ENCODE data around the gene TNF.
A peak's percentile ranks its signal among the peaks of the same experiment; 100 is the strongest.

The TNF gene

DNA sequence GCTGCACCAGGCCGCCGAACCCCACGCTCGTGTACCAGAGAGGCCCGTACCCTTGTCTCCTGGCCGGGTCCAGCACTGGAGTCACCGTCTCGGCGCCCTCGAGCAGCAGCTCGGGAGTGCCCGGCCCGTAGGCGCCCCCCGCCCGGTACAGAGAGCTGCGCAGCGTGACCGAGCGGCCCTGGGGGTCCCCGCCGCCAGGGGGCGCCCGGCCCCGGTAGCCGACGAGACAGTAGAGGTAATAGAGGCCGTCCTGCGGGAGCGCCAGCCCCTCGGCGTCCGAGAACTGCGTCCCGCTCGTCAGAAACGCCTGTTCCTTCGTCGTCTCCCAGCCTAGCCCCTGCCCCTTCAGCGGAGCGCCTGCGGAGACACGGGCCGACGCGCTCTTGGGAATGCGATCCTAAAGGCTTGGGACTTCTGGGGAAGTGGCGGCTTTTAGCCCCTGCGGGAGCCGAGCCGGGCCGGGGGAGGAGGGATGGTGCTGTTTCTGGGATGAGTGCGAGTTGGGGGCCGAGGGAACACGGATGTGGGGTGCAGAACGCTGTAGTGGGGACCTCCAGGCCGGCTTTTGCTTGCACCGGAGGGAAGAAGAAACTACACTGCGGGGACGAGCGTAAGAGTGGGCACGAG lies 5.6 kb downstream of the TNF start:
- Histone ChIP-seq H3K4me3 (ENCODE audit: low read depth, low read length) (peak overlapping the region; percentile 85), H3K36me3 (ENCODE audit: control insufficient read depth, insufficient read depth, low read length) (no peaks in the 10 kb centered on the region), H3K4me2 (ENCODE audit: low read length) (peak overlapping the region; percentile 84), H3K4me1 (no peaks in the 10 kb centered on the region), H3K9me3 (ENCODE audit: control insufficient read depth, low read length) (no peaks in the 10 kb centered on the region), H3K27me3 (ENCODE audit: control insufficient read depth, insufficient read depth, low read length) (no peaks in the 10 kb centered on the region), H3K79me2 (no peaks in the 10 kb centered on the region), H3K27ac (peak overlapping the region; percentile 60), H2AFZ (peak overlapping the region; percentile 99), H3K9ac (peak overlapping the region; percentile 68)
- TF ChIP-seq, protein P1, sequence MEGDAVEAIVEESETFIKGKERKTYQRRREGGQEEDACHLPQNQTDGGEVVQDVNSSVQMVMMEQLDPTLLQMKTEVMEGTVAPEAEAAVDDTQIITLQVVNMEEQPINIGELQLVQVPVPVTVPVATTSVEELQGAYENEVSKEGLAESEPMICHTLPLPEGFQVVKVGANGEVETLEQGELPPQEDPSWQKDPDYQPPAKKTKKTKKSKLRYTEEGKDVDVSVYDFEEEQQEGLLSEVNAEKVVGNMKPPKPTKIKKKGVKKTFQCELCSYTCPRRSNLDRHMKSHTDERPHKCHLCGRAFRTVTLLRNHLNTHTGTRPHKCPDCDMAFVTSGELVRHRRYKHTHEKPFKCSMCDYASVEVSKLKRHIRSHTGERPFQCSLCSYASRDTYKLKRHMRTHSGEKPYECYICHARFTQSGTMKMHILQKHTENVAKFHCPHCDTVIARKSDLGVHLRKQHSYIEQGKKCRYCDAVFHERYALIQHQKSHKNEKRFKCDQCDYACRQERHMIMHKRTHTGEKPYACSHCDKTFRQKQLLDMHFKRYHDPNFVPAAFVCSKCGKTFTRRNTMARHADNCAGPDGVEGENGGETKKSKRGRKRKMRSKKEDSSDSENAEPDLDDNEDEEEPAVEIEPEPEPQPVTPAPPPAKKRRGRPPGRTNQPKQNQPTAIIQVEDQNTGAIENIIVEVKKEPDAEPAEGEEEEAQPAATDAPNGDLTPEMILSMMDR (IDR thresholded peaks at IDR 0.05), result peak; percentile 99

DNA sequence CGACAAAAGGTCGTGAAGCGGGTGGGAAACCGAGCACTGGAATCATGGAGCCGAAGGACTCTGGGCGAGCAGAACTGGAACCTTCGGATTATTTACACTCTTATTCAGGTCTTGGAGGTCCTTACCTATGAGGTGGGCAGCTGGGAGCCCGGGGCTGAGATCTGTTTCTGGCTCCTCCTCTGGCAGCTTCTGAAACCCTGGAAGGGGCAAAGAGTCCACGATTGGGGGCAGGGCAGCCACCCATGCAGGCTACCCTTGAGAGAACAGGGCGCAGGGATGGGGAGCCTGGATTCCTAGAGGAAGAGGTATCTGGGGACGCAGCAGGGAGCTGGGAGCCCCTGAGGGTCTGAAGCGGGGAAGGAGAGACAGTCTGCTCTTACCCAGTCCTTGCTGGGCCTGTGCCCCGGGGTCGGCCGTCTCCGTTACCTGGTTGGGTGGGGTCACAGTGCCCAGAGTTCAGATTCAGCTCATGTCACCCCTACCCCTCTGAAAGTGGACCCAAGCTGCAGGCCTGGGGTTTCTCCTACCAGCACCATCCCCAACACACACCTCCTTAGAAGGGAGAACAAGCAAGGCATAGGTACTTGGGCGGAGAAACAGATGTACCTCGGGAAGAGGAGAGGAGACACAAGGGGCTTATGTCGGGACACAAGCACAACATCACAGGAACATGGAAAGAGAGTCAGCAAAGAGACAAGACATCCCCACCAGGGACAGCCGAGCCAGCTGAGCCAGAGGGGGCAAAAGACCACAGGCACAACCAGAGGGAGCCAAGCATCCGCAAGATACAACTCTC lies 6.3 kb downstream of the TNF start:
- no peaks in the 10 kb centered on the region for H3K79me2 ChIP-seq
- H2AFZ ChIP-seq, result peak overlapping the region; percentile 99
- no peaks in the 10 kb centered on the region for H3K27me3 ChIP-seq (ENCODE audit: control insufficient read depth, insufficient read depth, low read length)
- TF ChIP-seq, protein P1 (IDR thresholded peaks at IDR 0.05), result no peak
- peak overlapping the region; percentile 60 for H3K27ac ChIP-seq
- no peaks in the 10 kb centered on the region for H3K9me3 ChIP-seq (ENCODE audit: control insufficient read depth, low read length)
- H3K4me3 ChIP-seq (ENCODE audit: low read depth, low read length), result peak overlapping the region; percentile 85
- H3K9ac ChIP-seq, result peak overlapping the region; percentile 68
- H3K4me2 ChIP-seq (ENCODE audit: low read length), result peak overlapping the region; percentile 84
- no peaks in the 10 kb centered on the region for H3K36me3 ChIP-seq (ENCODE audit: control insufficient read depth, insufficient read depth, low read length)
- no peaks in the 10 kb centered on the region for H3K4me1 ChIP-seq

DNA sequence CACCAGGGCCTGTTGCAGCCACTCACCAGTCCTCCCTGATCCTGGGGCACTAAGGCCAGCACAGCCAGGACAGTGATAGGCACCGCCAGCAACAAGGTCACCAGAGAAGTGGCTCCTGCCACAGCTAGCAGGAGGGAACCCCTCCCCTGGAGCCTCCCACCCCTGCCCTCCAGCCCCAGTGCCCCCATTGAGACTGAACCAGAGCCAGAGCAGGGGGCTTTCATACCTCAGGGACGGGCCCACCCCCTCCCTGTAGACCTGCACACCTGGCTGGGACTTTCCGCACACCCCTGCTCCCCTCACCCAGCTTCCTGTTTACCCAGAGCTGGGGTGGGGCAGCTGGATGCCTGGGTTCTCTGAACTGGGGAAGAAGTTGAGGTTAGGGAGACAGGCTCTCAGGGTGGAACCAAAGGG lies 6.9 kb downstream of the TNF start, which contains the start of gene LTB:
LTB (minus strand) TSS at position 195 of the 414 bp plus-strand sequence; CDS start at position 188, 7 bp downstream.
- H3K4me3 ChIP-seq (ENCODE audit: low read depth, low read length), result peak within 1 kb of the TSS; percentile 85
- no peaks in the 10 kb centered on the region for H3K79me2 ChIP-seq
- H3K4me1 ChIP-seq, result no peaks in the 10 kb centered on the region
- H3K36me3 ChIP-seq (ENCODE audit: control insufficient read depth, insufficient read depth, low read length), result no peaks in the 10 kb centered on the region
- H3K4me2 ChIP-seq (ENCODE audit: low read length), result peak within 1 kb of the TSS; percentile 84
- H3K9ac ChIP-seq, result peak within 1 kb of the TSS; percentile 68
- H2AFZ ChIP-seq, result peak within 1 kb of the TSS; percentile 99
- no peaks in the 10 kb centered on the region for H3K9me3 ChIP-seq (ENCODE audit: control insufficient read depth, low read length)
- TF ChIP-seq, protein P1 (IDR thresholded peaks at IDR 0.05), result no peak
- peak within 1 kb of the TSS; percentile 60 for H3K27ac ChIP-seq
- no peaks in the 10 kb centered on the region for H3K27me3 ChIP-seq (ENCODE audit: control insufficient read depth, insufficient read depth, low read length)

DNA sequence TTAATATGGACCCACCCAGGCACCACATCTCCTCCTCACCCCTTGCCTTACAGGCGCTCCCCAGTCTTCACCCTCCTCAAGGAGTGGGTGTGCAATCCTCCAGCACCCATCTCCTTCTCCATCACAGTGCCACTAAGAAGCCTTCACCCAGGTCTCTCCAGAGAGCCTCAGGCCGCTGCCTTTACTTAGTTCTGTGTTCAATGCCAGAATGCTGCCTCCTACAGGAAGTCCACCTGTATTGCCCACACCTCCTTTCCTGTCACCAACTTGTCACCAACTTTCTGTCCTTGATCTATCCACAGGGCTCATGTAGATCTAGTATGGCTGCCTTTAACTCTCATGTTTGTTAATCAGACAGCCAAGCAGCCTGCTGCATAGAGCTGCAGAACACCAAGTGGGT lies 10.1 kb downstream of the TNF start:
- no peaks in the 10 kb centered on the region for H3K9me3 ChIP-seq (ENCODE audit: control insufficient read depth, low read length)
- no peaks in the 10 kb centered on the region for H3K4me1 ChIP-seq
- no peaks in the 10 kb centered on the region for H3K79me2 ChIP-seq
- no peak overlapping the region for H2AFZ ChIP-seq
- no peak overlapping the region for H3K9ac ChIP-seq
- no peaks in the 10 kb centered on the region for H3K36me3 ChIP-seq (ENCODE audit: control insufficient read depth, insufficient read depth, low read length)
- no peak overlapping the region for H3K27ac ChIP-seq
- H3K4me3 ChIP-seq (ENCODE audit: low read depth, low read length), result no peak overlapping the region
- H3K27me3 ChIP-seq (ENCODE audit: control insufficient read depth, insufficient read depth, low read length), result no peaks in the 10 kb centered on the region
- no peak overlapping the region for H3K4me2 ChIP-seq (ENCODE audit: low read length)
- TF ChIP-seq, protein P1 (IDR thresholded peaks at IDR 0.05), result peak; percentile 14
